ENCODE results near the gene ZNF627.

GRCh38 chr19:11551603-11552235 is 45.6 kb upstream of the ZNF627 start:
- TF ChIP-seq CTCF (IDR thresholded peaks at IDR 0.05 in 8 of 11, conservative IDR thresholded peaks at IDR 0.05 in 3 of 11), result peak in 2 of 11 experiments; percentile 13 to 25
- TF ChIP-seq POLR2A (IDR thresholded peaks at IDR 0.05), result no peak
- peak in 2 of 3 donors; percentile 25 to 51 for TF ChIP-seq POLR2AphosphoS5 (IDR thresholded peaks at IDR 0.05)

Measured in spleen (tissue), 7 donors.